CD14-positive monocyte (primary cell): ENCODE data around the gene NCBP3. TPM values are rescaled to one million over a fixed set of nuclear protein-coding genes. Genes with fewer than 3 reads are reported as not detected.

ENCODE experiments used
- DNase-seq, 3 donors: peaks; one replicate each; pipeline ENCODE4 v3.0.0-alpha.2; 2011 to 2022
- H2AFZ ChIP-seq: 2 replicates; pipeline ENCODE4 v1.6.0; 2012; ENCODE audit warnings: mild to moderate bottlenecking, low read depth, low read length, inconsistent platforms; ENCODE audit not compliant: insufficient read depth, poor library complexity, severe bottlenecking
- H3K27ac ChIP-seq, 2 donors: 1 replicate in 1 of 2; 2 replicates in 1 of 2; pipeline ENCODE4 v1.5.1; 2012 to 2013; ENCODE audit warnings: low read length in 2 of 2, control low read depth in 1 of 2, inconsistent platforms in 1 of 2, low read depth in 1 of 2, mild to moderate bottlenecking in 1 of 2
- H3K27me3 ChIP-seq, 2 donors: one replicate each; pipeline versions ENCODE4 v1.6.0 to v1.6.1; 2011 to 2013; ENCODE audit warnings: low read length in 2 of 2; ENCODE audit not compliant: control insufficient read depth in 2 of 2, insufficient read depth in 2 of 2
- H3K36me3 ChIP-seq, 2 donors: replicated peaks in 1 of 2; 1 replicate in 1 of 2; 2 replicates in 1 of 2; pipeline versions ENCODE4 v1.5.1 to v1.6.1; 2012 to 2013; ENCODE audit warnings: low read length in 2 of 2, control low read depth in 1 of 2, inconsistent platforms in 1 of 2, mild to moderate bottlenecking in 1 of 2; ENCODE audit not compliant: insufficient read depth in 2 of 2, control insufficient read depth in 1 of 2
- H3K4me1 ChIP-seq, 2 donors: 1 replicate in 1 of 2; 2 replicates in 1 of 2; pipeline versions ENCODE4 v1.5.1 to v1.6.1; 2012 to 2013; ENCODE audit warnings: low read length in 2 of 2, control low read depth in 1 of 2, inconsistent platforms in 1 of 2, mild to moderate bottlenecking in 1 of 2, moderate library complexity in 1 of 2; ENCODE audit not compliant: insufficient read depth in 2 of 2, control insufficient read depth in 1 of 2
- H3K4me2 ChIP-seq: replicated peaks from 2 replicates; pipeline ENCODE3; 2012; ENCODE audit warnings: low read length, moderate library complexity, mild to moderate bottlenecking; ENCODE audit not compliant: poor library complexity, severe bottlenecking; ENCODE audit errors: extremely low read depth
- H3K4me3 ChIP-seq, 3 experiments: fragments of 200-600 bp in 1 of 3; sonication (generic) in 1 of 3; replicated peaks in 1 of 3; 1 replicate in 2 of 3; 2 replicates in 1 of 3; pipeline ENCODE4 v1.5.1; 2011 to 2013; ENCODE audit warnings: low read length in 3 of 3, mild to moderate bottlenecking in 3 of 3, control low read depth in 2 of 3, low read depth in 2 of 3, inconsistent platforms in 1 of 3, moderate library complexity in 1 of 3
- H3K79me2 ChIP-seq: 2 replicates; pipeline ENCODE4 v1.6.0; 2012; ENCODE audit warnings: mild to moderate bottlenecking, control low read depth, inconsistent platforms, low read length, moderate library complexity; ENCODE audit not compliant: insufficient read depth
- H3K9ac ChIP-seq: 2 replicates; pipeline ENCODE4 v1.6.0; 2017; ENCODE audit warnings: low read length, mild to moderate bottlenecking; ENCODE audit not compliant: insufficient read depth, poor library complexity, severe bottlenecking
- H3K9me3 ChIP-seq, 2 donors: replicated peaks in 1 of 2; 1 replicate in 1 of 2; 2 replicates in 1 of 2; pipeline versions ENCODE4 v1.5.1 to v1.6.1; 2012 to 2013; ENCODE audit warnings: low read length in 2 of 2, control low read depth in 1 of 2; ENCODE audit not compliant: control insufficient read depth in 1 of 2, insufficient read depth in 1 of 2
- H4K20me1 ChIP-seq: 2 replicates; pipeline ENCODE4 v1.6.0; 2012; ENCODE audit warnings: mild to moderate bottlenecking, low read length, control low read depth, moderate library complexity; ENCODE audit not compliant: insufficient read depth
- H3K27ac Mint-ChIP-seq, 7 donors: one replicate each; pipeline ENCODE4 v1.8.0; 2020; ENCODE audit warnings: mild to moderate bottlenecking in 7 of 7, mixed read lengths in 7 of 7, moderate library complexity in 6 of 7, inconsistent platforms in 2 of 7
- H3K27me3 Mint-ChIP-seq, 3 donors: one replicate each; pipeline ENCODE4 v1.8.0; 2021 to 2022; ENCODE audit warnings: low read depth in 3 of 3, mild to moderate bottlenecking in 3 of 3, mixed read lengths in 3 of 3, moderate library complexity in 3 of 3, inconsistent platforms in 1 of 3
- H3K36me3 Mint-ChIP-seq, 2 donors: one replicate each; pipeline ENCODE4 v1.8.0; 2020; ENCODE audit warnings: mixed read lengths in 2 of 2, inconsistent platforms in 1 of 2, mild to moderate bottlenecking in 1 of 2
- H3K4me1 Mint-ChIP-seq: one replicate; pipeline ENCODE4 v1.8.0; 2020; ENCODE audit warnings: mild to moderate bottlenecking, mixed read lengths
- H3K4me3 Mint-ChIP-seq, 2 donors: one replicate each; pipeline ENCODE4 v1.8.0; 2020; ENCODE audit warnings: mild to moderate bottlenecking in 2 of 2, mixed read lengths in 2 of 2, moderate library complexity in 1 of 2
- H3K9me3 Mint-ChIP-seq, 7 donors: one replicate each; pipeline ENCODE4 v1.8.0; 2020 to 2022; ENCODE audit warnings: mixed read lengths in 7 of 7, mild to moderate bottlenecking in 6 of 7, moderate library complexity in 6 of 7, inconsistent platforms in 2 of 7
- CTCF ChIP-seq: fragments of 200-600 bp; IDR thresholded peaks from one replicate; pipeline ENCODE4 v1.8.0; 2022; ENCODE audit warnings: antibody characterized with exemption, mild to moderate bottlenecking
- WGBS: methylation state at CpG from one replicate; pipeline ENCODE4 v1.1.5; 2013; ENCODE audit warnings: missing lambda C conversion rate; ENCODE audit not compliant: insufficient coverage; 5-methylcytosine and 5-hydroxymethylcytosine counted together
- intact Hi-C, 2 donors: fragments of 100-400 bp; cut with micrococcal nuclease; formaldehyde crosslinking; loops; one replicate each; pipeline versions ENCODE4 v1.15.0 to v1.15.1; 2023
- polyA plus RNA-seq, 3 donors: library from polyadenylated mRNA; depleted of rRNA in 1 of 3; unstranded in 2 of 3; stranded (reverse) in 1 of 3; fragments of 300-500 nt in 2 of 3; fragments of >200 nt in 1 of 3; fragmentation: Illumina TruSeq in 2 of 3; gene quantifications; 1 replicate in 2 of 3; 2 replicates in 1 of 3; pipeline ENCODE4 v1.2.3, GENCODE V29; 2012 to 2021

Gene NCBP3
- polyA plus RNA-seq, 3 donors: 4.9 to 19.0 (median 8.5) TPM

- Histone ChIP-seq H3K27ac (peak overlapping the region; percentile 94 to 96), H2AFZ (peak overlapping the region; percentile 61), H3K27me3 (no peaks in the 10 kb centered on the region), H3K36me3 (peaks cover 15% of the 10 kb centered on the region in 2 donors), H3K4me3 (peak overlapping the region in 1 of 3 experiments; percentile 58), H3K4me2 (peak overlapping the region; percentile 70), H4K20me1 (no peaks in the 10 kb centered on the region), H3K79me2 (no peaks in the 10 kb centered on the region), H3K4me1 (peaks cover 70 to 72% of the 10 kb centered on the region in 2 donors), H3K9ac (peak overlapping the region; percentile 68), H3K9me3 (no peaks in the 10 kb centered on the region)
- Mint-ChIP-seq H3K4me1 (peaks cover 67% of the 10 kb centered on the region), H3K27ac (peak overlapping the region; percentile 89 to 99 (median 96)), H3K27me3 (peaks cover 0 to 2% (median 2%) of the 10 kb centered on the region in 3 donors), H3K4me3 (peak overlapping the region; percentile 45 to 80), H3K9me3 (no peaks in the 10 kb centered on the region), H3K36me3 (peaks cover 21 to 25% of the 10 kb centered on the region in 2 donors)
- no peak for TF ChIP-seq CTCF
- WGBS: 19% methylated on average over 18 of the region's 19 CpGs
- DNase-seq: peak; percentile 69 to 76 (median 72)
- intact Hi-C loops: loop anchor here in 1 of 2 donors (5.0 kb wide), 1 partner anchor 35 kb away; no protein-coding TSS in a partner anchor
These were observed 43.4 kb downstream of the NCBP3 start for GRCh38 chr17:3802461-3803307.

GRCh38 chr17:3801792-3802191, 44.3 kb downstream of the NCBP3 start:
- Mint-ChIP-seq H3K9me3 (no peaks in the 10 kb centered on the region), H3K27ac (peak overlapping the region in 3 of 7 donors; percentile 54 to 85 (median 76))
- peaks cover 70 to 73% of the 10 kb centered on the region in 2 donors for H3K4me1 ChIP-seq

More at GRCh38 chr17:3801792-3802191, 44.3 kb downstream of the NCBP3 start:
- 78% methylated on average over 4 of the region's 10 CpGs for WGBS
- Mint-ChIP-seq H3K4me3 (no peak overlapping the region), H3K4me1 (peaks cover 67% of the 10 kb centered on the region), H3K36me3 (peaks cover 12 to 16% of the 10 kb centered on the region in 2 donors), H3K27me3 (peaks cover 0 to 2% (median 2%) of the 10 kb centered on the region in 3 donors)
- H3K9ac ChIP-seq: no peak overlapping the region
- H3K36me3 ChIP-seq: peaks cover 7 to 9% of the 10 kb centered on the region in 2 donors
- DNase-seq: no peak
- peak overlapping the region; percentile 94 to 96 for H3K27ac ChIP-seq
- H3K9me3 ChIP-seq: no peaks in the 10 kb centered on the region
- no peaks in the 10 kb centered on the region for H3K27me3 ChIP-seq
- H3K4me2 ChIP-seq: no peak overlapping the region
- H3K4me3 ChIP-seq: no peak overlapping the region
- no peak overlapping the region for H2AFZ ChIP-seq
- H4K20me1 ChIP-seq: no peaks in the 10 kb centered on the region
- no peaks in the 10 kb centered on the region for H3K79me2 ChIP-seq
- intact Hi-C loops: loop anchor here in 1 of 2 donors (5.0 kb wide), 1 partner anchor 34 kb away; no protein-coding TSS in a partner anchor
- no peak for TF ChIP-seq CTCF
